HepG2 (cell line): Measurements from ENCODE around the gene MMP10. TPM values are rescaled to one million over a fixed set of nuclear protein-coding genes. Genes with fewer than 3 reads are reported as not detected.

Experiments used
- FOXO1 ChIP-seq: sonication (generic); formaldehyde crosslinking; IDR thresholded peaks from 2 replicates; pipeline ENCODE4 v1.4.0; 2020; ENCODE audit warnings: missing genetic modification reagents
- HOXA7 ChIP-seq: sonication (generic); formaldehyde crosslinking; IDR thresholded peaks from 2 replicates; pipeline ENCODE4 v1.8.1; 2022; ENCODE audit warnings: mild to moderate bottlenecking, missing genetic modification reagents, moderate library complexity
- KDM6A ChIP-seq: IDR thresholded peaks from 2 replicates; pipeline ENCODE4 v1.6.1; 2016; ENCODE audit warnings: low read depth
- MTA3 ChIP-seq: sonication (generic); formaldehyde crosslinking; IDR thresholded peaks from 2 replicates; pipeline ENCODE4 v1.4.0; 2020; ENCODE audit warnings: missing genetic modification reagents
- PATZ1 ChIP-seq: sonication (generic); formaldehyde crosslinking; IDR thresholded peaks from 2 replicates; pipeline ENCODE4 v1.4.0; 2020; ENCODE audit warnings: missing genetic modification reagents
- PRDM15 ChIP-seq: sonication (generic); formaldehyde crosslinking; IDR thresholded peaks from 2 replicates; pipeline ENCODE4 v1.4.0; 2020; ENCODE audit warnings: missing genetic modification reagents
- REL ChIP-seq: sonication (generic); formaldehyde crosslinking; conservative IDR thresholded peaks from 2 replicates; pipeline ENCODE4 v1.8.0; 2022; ENCODE audit warnings: mild to moderate bottlenecking, missing genetic modification reagents, moderate library complexity
- SMC3 ChIP-seq: IDR thresholded peaks from 2 replicates; pipeline ENCODE4 v1.6.1; 2011; ENCODE audit warnings: low read length, improper control_type of control experiment
- STAG1 ChIP-seq: sonication (generic); formaldehyde crosslinking; IDR thresholded peaks from 2 replicates; pipeline ENCODE4 v1.4.0; 2020; ENCODE audit warnings: missing genetic modification reagents
- ZNF180 ChIP-seq: sonication (generic); formaldehyde crosslinking; IDR thresholded peaks from 2 replicates; pipeline ENCODE4 v1.4.0; 2020; ENCODE audit warnings: low read depth, missing genetic modification reagents, borderline replicate concordance
- ZNF329 ChIP-seq: sonication (generic); formaldehyde crosslinking; IDR thresholded peaks from 2 replicates; pipeline ENCODE4 v1.9.0; 2021; ENCODE audit warnings: low read depth, mild to moderate bottlenecking, missing genetic modification reagents
- ZNF644 ChIP-seq: IDR thresholded peaks from 2 replicates; pipeline ENCODE4 v1.6.1; 2016; ENCODE audit warnings: low read depth
- ZNF841 ChIP-seq: sonication (generic); formaldehyde crosslinking; IDR thresholded peaks from 2 replicates; pipeline ENCODE4 v1.8.1; 2023; ENCODE audit warnings: missing genetic modification reagents, borderline replicate concordance
- polyA plus RNA-seq, 8 experiments: library from polyadenylated mRNA; depleted of rRNA in 3 of 8; stranded (reverse) in 7 of 8; unstranded in 1 of 8; fragments of >200 nt; fragmentation: Illumina TruSeq in 4 of 8; extraction: Trizol in 4 of 8; gene quantifications; 2 replicates each; pipeline versions ENCODE4 v1.2.1 to v1.2.3, GENCODE V29; 2011 to 2016; ENCODE audit warnings: low read depth in 4 of 8, missing spikeins in 1 of 8, mixed read lengths in 1 of 8; ENCODE audit not compliant: insufficient read depth in 1 of 8
- total RNA-seq, 5 experiments: library from RNA; depleted of rRNA; stranded (reverse); fragments of >200 nt; fragmentation: Illumina TruSeq; extraction: Trizol; gene quantifications; 2 replicates each; pipeline ENCODE4 v1.2.3, GENCODE V29; 2016; ENCODE audit warnings: low read depth in 1 of 5
- TF ChIP-seq, protein P1 (sequence below): sonication (generic); formaldehyde crosslinking; IDR thresholded peaks from 2 replicates; pipeline ENCODE4 v1.4.0; 2020; ENCODE audit warnings: mild to moderate bottlenecking, missing genetic modification reagents
- TF ChIP-seq, protein P2 (sequence below): sonication (generic); formaldehyde crosslinking; IDR thresholded peaks from 2 replicates; pipeline ENCODE4 v1.4.0; 2020; ENCODE audit warnings: missing genetic modification reagents, borderline replicate concordance
- TF ChIP-seq, protein P3 (sequence below): sonication (generic); formaldehyde crosslinking; IDR thresholded peaks from 2 replicates; pipeline ENCODE4 v1.4.0; 2020; ENCODE audit warnings: missing genetic modification reagents, borderline replicate concordance

MMP10 gene
- total and polyA plus RNA-seq, 2 of the 13 experiments (the other 11 are each of a cell fraction or from before 2014, with no cell fraction given) = 0.03 TPM; not detected in 1

DNA sequence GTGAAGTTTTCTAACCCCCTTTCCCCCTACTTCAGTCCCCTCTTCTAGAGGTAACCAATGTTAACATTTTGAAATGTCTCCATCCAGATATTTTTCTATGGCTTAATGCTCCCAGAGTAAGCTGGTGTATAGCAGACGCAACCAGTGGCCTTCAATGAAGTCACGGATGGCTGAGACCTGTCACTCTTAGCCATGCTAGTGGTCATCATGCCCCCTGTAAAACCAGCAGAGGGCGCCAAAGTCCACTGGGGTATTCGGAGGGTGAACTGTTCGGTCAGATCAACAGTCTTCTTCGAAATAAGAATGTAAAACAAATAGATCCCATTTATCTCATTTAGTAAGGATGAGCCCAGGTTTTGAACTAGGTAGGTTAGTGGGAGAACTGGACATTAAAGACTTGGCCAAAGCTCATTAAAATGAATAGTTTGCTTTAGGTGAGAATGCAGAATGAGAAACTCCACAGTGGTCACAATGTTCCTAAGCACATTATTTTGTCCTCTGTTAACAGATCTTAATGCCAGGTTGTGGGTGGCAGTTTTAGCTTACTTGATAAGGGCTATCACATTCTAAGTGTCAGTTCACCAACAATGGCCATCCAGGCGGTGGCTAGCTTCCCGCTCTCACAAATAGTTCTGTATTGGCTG, 47.1 kb downstream of the MMP10 start (continued):
- TF ChIP-seq ZNF841 (CRISPR knock-in tag) (no peak), HOXA7 (no peak), STAG1 (CRISPR knock-in tag) (peak; percentile 74), SMC3 (peak; percentile 71), ZNF329 (CRISPR knock-in tag) (no peak), ZNF644 (0 out of 2 replicates have a peak, but pooled peaks have one; percentile 18), FOXO1 (CRISPR knock-in tag) (no peak), REL (CRISPR knock-in tag) (no peak), PATZ1 (CRISPR knock-in tag) (no peak), KDM6A (no peak), ZNF180 (CRISPR knock-in tag) (no peak), MTA3 (CRISPR knock-in tag) (no peak), PRDM15 (CRISPR knock-in tag) (no peak)
- TF ChIP-seq, protein P1, sequence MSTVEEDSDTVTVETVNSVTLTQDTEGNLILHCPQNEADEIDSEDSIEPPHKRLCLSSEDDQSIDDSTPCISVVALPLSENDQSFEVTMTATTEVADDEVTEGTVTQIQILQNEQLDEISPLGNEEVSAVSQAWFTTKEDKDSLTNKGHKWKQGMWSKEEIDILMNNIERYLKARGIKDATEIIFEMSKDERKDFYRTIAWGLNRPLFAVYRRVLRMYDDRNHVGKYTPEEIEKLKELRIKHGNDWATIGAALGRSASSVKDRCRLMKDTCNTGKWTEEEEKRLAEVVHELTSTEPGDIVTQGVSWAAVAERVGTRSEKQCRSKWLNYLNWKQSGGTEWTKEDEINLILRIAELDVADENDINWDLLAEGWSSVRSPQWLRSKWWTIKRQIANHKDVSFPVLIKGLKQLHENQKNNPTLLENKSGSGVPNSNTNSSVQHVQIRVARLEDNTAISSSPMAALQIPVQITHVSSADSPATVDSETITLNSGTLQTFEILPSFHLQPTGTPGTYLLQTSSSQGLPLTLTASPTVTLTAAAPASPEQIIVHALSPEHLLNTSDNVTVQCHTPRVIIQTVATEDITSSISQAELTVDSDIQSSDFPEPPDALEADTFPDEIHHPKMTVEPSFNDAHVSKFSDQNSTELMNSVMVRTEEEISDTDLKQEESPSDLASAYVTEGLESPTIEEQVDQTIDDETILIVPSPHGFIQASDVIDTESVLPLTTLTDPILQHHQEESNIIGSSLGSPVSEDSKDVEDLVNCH (CRISPR knock-in tag) = no peak
- TF ChIP-seq, protein P2, sequence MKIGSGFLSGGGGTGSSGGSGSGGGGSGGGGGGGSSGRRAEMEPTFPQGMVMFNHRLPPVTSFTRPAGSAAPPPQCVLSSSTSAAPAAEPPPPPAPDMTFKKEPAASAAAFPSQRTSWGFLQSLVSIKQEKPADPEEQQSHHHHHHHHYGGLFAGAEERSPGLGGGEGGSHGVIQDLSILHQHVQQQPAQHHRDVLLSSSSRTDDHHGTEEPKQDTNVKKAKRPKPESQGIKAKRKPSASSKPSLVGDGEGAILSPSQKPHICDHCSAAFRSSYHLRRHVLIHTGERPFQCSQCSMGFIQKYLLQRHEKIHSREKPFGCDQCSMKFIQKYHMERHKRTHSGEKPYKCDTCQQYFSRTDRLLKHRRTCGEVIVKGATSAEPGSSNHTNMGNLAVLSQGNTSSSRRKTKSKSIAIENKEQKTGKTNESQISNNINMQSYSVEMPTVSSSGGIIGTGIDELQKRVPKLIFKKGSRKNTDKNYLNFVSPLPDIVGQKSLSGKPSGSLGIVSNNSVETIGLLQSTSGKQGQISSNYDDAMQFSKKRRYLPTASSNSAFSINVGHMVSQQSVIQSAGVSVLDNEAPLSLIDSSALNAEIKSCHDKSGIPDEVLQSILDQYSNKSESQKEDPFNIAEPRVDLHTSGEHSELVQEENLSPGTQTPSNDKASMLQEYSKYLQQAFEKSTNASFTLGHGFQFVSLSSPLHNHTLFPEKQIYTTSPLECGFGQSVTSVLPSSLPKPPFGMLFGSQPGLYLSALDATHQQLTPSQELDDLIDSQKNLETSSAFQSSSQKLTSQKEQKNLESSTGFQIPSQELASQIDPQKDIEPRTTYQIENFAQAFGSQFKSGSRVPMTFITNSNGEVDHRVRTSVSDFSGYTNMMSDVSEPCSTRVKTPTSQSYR = no peak
- TF ChIP-seq, protein P3, sequence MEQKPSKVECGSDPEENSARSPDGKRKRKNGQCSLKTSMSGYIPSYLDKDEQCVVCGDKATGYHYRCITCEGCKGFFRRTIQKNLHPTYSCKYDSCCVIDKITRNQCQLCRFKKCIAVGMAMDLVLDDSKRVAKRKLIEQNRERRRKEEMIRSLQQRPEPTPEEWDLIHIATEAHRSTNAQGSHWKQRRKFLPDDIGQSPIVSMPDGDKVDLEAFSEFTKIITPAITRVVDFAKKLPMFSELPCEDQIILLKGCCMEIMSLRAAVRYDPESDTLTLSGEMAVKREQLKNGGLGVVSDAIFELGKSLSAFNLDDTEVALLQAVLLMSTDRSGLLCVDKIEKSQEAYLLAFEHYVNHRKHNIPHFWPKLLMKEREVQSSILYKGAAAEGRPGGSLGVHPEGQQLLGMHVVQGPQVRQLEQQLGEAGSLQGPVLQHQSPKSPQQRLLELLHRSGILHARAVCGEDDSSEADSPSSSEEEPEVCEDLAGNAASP (CRISPR knock-in tag) = no peak
